Liver (tissue), 3 donors: ENCODE results near the gene SERPINB8.

Experiments
- EGR1 ChIP-seq, 2 donors: IDR thresholded peaks; 2 replicates each; pipeline ENCODE4 v1.6.1; 2016 to 2018; ENCODE audit warnings: antibody characterized with exemption in 2 of 2, low read depth in 2 of 2
- FOXA1 ChIP-seq: IDR thresholded peaks from 2 replicates; pipeline ENCODE4 v1.6.1; 2016; ENCODE audit warnings: antibody characterized with exemption
- GABPA ChIP-seq, 2 donors: IDR thresholded peaks in 1 of 2; conservative IDR thresholded peaks in 1 of 2; 2 replicates each; pipeline ENCODE4 v1.6.1; 2016; ENCODE audit warnings: antibody characterized with exemption in 2 of 2, mild to moderate bottlenecking in 1 of 2, moderate library complexity in 1 of 2
- HNF4A ChIP-seq, 2 donors: conservative IDR thresholded peaks; 2 replicates each; pipeline ENCODE4 v1.6.1; 2016; ENCODE audit warnings: antibody characterized with exemption in 2 of 2, mild to moderate bottlenecking in 2 of 2
- HNF4G ChIP-seq: IDR thresholded peaks from 2 replicates; pipeline ENCODE4 v1.6.1; 2016; ENCODE audit warnings: antibody characterized with exemption
- RAD21 ChIP-seq, 2 donors: IDR thresholded peaks; 2 replicates each; pipeline ENCODE4 v1.6.1; 2016; ENCODE audit warnings: antibody characterized with exemption in 2 of 2, mild to moderate bottlenecking in 2 of 2
- RXRA ChIP-seq, 2 donors: IDR thresholded peaks; 2 replicates each; pipeline ENCODE4 v1.6.1; 2017 to 2018; ENCODE audit warnings: antibody characterized with exemption in 2 of 2, mild to moderate bottlenecking in 1 of 2
- TAF1 ChIP-seq: conservative IDR thresholded peaks from 2 replicates; pipeline ENCODE4 v1.6.1; 2016; ENCODE audit warnings: antibody characterized with exemption, mild to moderate bottlenecking
- TF ChIP-seq, protein P1 (sequence below): fragments of 150-350 bp; IDR thresholded peaks from 2 replicates; pipeline ENCODE4 v1.5.1; 2017; ENCODE audit warnings: improper control_type of control experiment, low read depth, low read length; ENCODE audit not compliant: missing input control
- TF ChIP-seq, protein P2 (sequence below): IDR thresholded peaks from 2 replicates; pipeline ENCODE4 v1.6.1; 2016; ENCODE audit warnings: antibody characterized with exemption, mild to moderate bottlenecking
- TF ChIP-seq, protein P3 (sequence below): IDR thresholded peaks from 2 replicates; pipeline ENCODE4 v1.6.1; 2016; ENCODE audit warnings: antibody characterized with exemption
- donor health status: healthy.
- donor health status: healthy.

DNA sequence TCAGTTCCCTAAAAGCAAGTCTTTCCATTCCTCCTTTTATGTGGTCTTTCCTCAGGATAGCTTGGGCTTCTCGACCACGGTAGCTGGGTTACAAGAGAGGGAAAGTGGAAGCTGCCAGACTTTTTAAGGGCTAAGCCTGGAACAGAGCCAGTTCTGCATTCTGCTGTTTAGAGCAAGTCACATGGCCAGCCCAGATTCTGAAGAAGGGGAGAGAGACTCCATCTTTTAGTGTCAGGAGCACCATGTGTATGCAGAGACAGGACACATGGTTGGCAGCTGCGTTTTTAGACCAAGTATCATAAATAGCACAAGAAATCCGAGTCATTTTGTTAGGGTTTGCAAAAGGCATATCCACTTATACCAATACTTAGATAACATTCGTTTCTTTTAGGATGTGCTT, 16.1 kb upstream of the SERPINB8 start:
- TF ChIP-seq, protein P1, sequence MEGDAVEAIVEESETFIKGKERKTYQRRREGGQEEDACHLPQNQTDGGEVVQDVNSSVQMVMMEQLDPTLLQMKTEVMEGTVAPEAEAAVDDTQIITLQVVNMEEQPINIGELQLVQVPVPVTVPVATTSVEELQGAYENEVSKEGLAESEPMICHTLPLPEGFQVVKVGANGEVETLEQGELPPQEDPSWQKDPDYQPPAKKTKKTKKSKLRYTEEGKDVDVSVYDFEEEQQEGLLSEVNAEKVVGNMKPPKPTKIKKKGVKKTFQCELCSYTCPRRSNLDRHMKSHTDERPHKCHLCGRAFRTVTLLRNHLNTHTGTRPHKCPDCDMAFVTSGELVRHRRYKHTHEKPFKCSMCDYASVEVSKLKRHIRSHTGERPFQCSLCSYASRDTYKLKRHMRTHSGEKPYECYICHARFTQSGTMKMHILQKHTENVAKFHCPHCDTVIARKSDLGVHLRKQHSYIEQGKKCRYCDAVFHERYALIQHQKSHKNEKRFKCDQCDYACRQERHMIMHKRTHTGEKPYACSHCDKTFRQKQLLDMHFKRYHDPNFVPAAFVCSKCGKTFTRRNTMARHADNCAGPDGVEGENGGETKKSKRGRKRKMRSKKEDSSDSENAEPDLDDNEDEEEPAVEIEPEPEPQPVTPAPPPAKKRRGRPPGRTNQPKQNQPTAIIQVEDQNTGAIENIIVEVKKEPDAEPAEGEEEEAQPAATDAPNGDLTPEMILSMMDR: no peak
- TF ChIP-seq FOXA1: no peak
- TF ChIP-seq, protein P2, sequence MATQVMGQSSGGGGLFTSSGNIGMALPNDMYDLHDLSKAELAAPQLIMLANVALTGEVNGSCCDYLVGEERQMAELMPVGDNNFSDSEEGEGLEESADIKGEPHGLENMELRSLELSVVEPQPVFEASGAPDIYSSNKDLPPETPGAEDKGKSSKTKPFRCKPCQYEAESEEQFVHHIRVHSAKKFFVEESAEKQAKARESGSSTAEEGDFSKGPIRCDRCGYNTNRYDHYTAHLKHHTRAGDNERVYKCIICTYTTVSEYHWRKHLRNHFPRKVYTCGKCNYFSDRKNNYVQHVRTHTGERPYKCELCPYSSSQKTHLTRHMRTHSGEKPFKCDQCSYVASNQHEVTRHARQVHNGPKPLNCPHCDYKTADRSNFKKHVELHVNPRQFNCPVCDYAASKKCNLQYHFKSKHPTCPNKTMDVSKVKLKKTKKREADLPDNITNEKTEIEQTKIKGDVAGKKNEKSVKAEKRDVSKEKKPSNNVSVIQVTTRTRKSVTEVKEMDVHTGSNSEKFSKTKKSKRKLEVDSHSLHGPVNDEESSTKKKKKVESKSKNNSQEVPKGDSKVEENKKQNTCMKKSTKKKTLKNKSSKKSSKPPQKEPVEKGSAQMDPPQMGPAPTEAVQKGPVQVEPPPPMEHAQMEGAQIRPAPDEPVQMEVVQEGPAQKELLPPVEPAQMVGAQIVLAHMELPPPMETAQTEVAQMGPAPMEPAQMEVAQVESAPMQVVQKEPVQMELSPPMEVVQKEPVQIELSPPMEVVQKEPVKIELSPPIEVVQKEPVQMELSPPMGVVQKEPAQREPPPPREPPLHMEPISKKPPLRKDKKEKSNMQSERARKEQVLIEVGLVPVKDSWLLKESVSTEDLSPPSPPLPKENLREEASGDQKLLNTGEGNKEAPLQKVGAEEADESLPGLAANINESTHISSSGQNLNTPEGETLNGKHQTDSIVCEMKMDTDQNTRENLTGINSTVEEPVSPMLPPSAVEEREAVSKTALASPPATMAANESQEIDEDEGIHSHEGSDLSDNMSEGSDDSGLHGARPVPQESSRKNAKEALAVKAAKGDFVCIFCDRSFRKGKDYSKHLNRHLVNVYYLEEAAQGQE: no peak
- TF ChIP-seq RXRA (IDR thresholded peaks at IDR 0.05): no peak
- no peak for TF ChIP-seq HNF4A (conservative IDR thresholded peaks at IDR 0.05)
- no peak for TF ChIP-seq TAF1
- no peak for TF ChIP-seq RAD21 (IDR thresholded peaks at IDR 0.05)
- TF ChIP-seq, protein P3, sequence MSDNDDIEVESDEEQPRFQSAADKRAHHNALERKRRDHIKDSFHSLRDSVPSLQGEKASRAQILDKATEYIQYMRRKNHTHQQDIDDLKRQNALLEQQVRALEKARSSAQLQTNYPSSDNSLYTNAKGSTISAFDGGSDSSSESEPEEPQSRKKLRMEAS: no peak
- TF ChIP-seq HNF4G: no peak
- TF ChIP-seq GABPA (IDR thresholded peaks at IDR 0.05 in 1 of 2, conservative IDR thresholded peaks at IDR 0.05 in 1 of 2): no peak
- no peak for TF ChIP-seq EGR1 (IDR thresholded peaks at IDR 0.05; ENCODE audit: low read depth in 2 of 2)
